HL-60/S4 treated with retinoic acid at 250 ng/mL for 4 days and 3 days (cell line): ENCODE results near the gene SMYD2.
"Not testable (repeated sequence)": the region's sequence is repeated elsewhere in the genome, so short reads cannot be mapped to it uniquely, and the experiment has no call there.

Experiments used
- in situ Hi-C: fragments of 300-500 bp; cut with MboI; formaldehyde crosslinking; loops from 2 replicates; pipeline ENCODE4 v1.7.0; 2022; ENCODE audit warnings: low sequenced_read_pairs

Gene SMYD2

DNA sequence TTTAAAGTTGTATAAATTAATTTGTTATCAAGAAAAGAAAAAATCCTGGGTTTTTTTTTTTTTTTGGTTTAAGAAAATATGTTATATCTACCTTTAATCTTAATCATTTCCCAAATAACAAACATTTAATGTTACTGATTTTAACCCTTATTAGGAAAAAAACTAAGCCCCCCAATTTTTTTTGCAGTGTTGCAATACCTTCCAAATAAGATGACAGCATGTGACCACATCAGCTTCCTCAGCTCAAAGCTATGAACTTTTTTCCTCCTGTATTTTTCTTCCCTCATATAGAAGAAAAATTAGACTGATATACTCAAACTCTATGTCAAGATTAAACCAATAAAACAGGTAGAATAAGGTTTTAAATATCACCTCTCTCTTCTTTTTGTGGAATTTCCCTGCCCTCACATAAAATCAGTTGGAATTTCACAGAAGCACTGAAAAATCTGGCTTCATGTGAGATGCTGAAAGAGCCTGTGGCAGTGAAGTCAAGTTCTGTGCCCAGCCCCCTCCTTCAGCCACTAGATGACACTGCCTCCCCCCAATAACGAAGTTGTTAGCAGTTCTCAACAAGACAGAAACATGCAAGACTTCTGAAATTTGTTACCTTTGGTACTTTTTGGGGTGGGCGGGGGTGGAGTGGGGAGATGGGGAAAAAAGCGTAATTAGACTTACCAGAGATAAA lies 9.6 kb upstream of the SMYD2 start:
- in situ Hi-C loops, result no loop called here

DNA sequence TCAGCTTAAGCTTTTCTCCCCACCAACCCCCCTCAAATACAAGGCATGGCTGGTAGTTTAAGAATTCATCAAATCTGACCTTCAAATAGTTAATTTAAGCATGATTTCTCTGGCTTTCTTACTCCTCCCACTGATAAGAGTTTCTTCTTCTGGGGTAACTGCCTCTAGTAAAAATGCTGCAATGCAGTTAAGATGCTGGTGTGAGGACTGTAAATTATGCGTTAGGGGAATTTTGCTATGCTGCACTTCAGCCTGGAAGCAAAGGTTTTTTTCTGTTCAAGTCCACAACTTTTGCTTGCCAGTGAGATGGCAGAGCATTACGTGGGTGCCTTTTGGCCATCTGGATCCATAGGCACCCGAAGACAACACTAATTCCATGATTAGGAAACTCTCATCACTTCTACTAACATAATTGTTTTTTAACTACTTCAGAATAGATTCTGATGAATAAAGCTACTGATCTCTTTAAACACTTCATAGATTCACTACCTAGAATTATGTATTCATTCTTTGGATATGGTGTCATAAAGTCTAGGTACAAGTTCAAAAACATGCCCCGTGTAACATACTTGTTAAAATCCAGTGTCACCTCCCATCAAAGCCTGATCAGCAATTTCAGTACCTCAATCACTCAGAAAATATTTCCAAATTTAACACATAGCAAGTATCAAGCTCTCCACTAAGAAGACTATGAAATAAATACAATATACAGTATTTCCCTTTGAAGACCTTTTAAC lies 8.8 kb upstream of the SMYD2 start:
- in situ Hi-C loops, result no loop called here

DNA sequence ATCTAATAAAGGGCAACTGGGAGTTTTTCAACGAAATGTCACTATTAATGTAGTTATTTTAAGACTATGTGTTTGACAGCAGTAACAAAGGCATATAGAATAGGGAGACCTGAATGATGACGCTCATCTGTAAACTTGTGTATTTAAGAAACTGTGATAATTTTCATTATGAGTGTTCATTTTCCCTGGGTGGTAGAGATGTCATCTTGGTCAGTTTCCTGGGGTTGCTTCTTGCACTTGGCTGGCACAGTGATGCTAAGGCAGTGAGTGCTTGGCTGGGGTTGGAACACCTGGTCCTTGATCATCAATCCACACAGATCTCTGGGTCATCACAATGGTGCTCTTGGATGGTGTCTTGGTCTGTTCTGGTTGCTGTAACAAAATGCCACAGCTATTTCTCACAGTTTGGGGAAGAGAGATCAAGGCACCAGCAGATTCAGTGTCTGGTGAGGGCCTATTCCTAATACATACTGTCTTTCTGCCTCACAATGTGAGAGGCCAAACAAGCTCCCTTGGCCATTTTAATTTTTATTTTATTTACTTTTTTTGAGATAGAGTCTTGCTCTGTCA lies 7.9 kb upstream of the SMYD2 start:
- in situ Hi-C loops, result no loop called here

DNA sequence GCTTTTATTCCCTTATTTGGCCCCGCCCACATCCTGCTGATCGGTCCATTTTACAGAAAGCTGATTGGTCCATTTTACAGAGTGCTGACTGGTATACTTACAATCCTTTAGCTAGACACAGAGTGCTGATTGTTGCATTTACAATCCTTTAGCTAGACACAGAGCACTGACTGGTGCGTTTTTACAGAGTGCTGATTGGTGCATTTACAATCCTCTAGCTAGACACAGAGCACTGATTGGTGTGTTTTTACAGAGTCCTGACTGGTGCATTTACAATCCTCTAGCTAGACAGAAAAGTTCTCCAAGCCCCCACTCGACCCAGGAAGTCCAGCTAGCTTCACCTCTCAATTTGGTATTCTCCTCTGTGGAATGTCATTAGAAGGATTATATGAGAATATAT lies 5.3 kb upstream of the SMYD2 start:
- in situ Hi-C loops, result not testable (repeated sequence)

DNA sequence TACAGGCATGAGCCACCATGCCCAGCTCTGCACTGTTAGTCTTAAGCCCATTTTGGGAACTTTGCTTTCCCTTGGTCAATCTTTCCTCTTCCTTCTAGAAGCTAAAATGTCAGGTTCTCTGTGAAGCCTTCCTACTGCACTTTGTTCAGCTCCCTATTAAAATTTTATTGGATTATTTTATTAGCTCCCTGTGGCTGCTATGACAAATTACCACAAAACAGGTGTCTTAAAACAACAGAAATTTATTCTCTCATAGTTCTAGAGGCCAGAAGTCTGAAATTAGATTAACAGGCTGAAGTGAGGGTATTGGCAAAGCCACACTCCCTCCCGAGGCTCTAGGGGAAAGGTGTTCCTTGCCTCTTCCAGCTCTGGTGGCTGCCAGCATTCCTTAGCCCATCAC lies 4.2 kb upstream of the SMYD2 start:
- in situ Hi-C loops, result no loop called here

DNA sequence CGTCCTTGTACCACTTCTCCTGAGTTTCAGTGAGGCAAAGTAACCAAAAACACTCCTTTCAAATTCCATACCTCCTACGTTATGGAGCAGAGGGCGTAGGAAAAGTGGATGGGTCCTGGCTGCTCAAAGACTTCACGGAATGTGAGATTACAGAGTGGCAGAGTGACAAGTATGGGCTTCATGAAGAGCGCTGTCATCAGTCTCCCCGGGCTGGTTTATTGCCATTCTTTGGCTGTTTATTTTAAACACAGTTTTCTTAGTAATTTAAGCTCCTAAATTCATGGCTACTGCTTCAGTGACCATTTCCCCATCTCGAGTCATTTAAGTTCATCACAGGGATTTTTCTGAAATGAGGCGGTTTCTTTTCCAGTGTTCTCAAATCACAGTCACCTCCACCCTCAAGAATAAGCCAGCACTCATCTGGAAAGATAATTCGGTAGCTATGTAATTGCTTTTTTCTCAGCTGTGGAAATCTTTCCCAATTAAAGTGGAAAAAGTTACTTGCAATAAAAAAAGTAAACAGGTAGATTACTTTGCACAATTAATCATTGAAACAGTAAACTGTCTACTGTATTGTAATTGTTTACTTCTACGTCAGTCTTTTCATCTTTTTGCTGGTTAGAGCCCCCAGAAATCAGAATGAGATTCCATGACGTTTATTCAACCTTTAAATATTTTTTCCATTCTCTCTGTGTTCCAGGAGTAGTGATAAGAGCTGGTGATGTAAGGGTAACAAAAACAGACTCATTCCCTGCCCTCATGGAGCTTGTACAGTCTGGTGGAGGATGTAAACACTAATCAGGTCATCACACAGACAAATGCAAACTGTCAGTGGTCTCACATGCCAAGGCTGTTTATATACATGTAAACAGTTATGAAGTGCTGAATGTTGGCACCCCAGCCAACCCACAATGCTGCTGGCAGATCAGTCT lies 3.0 kb upstream of the SMYD2 start:
- in situ Hi-C loops, result no loop called here

DNA sequence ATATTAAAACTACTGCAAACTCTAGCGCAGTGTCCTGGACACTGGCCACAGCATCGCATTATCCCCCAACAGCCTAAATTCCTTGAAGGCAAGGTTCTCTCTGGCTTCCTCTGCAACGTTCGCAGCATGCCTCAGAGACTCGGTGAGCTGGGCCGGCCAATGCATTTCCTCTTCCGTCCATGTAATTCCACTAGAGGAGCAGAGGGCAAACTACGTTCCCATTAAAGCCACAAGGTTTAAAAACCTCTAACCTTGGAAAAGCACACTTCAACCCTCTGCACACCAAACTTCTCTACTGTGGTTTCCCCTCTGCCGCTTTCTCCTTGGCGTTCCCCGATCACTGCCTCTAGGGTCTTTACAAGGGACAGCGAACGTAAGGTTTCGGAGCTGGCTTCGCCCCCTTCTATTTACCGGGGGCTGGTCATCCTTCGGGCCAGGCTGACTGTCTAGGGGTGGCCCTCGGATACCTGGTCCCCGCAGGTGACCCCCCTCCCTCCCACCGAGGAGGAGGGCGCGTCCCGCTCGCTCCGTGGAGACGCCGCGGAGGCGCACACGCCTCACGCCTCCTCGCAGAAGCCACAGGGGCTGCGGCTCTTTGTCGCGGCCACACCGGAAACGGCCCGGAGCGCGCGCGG lies 456 bp upstream of the SMYD2 start:
- in situ Hi-C loops, result no loop called here

DNA sequence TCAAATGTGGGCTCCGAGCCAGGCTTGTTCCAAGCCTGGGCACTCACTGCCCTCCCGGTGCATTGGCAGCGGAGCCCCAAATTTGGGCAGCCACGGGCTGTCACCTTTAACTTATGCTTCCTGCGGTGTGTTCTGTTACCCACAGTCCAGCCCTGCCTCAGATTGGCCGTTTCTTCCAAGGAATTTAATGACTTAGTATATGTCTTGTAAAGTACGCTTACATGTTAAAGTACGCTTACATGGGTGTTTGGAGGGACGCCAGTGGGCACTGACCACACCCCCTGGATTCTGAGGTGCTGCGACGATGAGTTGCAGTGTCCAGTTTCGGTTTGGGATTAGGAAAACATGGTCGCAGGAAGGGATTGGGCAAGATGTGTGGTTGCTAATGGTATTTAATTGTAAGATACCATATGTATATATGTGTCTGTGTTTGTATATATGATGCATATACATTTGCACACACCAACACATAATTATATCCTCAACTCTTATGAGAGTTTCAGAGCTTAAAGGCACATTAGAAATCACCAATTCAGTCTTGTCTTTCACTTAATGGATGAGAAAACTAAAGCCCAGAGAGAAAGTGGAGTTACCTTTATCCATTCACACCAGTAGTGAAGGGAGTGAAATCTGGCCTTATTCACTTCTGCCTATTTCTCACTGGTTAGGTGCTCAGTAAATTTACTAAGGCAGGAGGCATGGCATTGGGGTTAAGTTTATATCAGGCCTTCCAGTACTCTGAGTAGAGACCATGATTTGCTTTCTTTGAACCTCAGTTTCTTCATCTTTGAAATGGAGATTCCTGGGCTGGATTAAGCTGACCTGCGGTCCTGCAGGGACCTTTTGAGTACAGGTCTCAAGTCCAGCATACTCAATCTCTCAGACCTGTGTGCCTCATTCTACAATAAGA lies 1.0 kb downstream of the SMYD2 start:
- in situ Hi-C loops, result no loop called here

DNA sequence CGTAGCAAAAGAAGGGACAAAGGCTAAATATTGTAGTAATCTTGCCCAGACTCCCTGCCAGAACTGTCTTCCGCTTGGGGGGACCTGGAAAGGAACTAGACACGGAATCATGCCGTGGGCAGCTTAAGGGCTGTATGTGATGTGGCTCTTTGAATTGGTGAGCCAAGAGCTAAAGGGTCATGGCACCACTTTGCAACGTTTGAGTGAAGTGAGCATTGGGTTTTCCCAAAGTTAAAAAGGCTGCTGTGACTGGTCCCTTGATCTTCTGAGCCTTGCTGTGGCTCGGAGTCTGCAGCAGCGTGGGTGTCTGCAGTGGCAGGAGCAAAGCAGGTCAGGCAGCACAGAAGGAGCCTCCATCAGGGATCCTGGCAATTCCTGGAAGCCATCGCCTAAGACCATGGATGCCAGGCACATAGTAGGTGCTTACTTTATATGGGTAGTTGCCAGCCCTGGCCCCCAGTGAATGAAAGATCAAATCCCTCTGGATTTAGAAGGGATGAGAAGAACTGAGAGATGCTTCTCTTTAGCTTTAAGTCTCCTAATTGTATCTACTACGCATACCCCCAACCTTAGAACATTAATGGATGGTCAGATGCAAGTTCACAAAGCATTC lies 1.8 kb downstream of the SMYD2 start:
- in situ Hi-C loops, result no loop called here

DNA sequence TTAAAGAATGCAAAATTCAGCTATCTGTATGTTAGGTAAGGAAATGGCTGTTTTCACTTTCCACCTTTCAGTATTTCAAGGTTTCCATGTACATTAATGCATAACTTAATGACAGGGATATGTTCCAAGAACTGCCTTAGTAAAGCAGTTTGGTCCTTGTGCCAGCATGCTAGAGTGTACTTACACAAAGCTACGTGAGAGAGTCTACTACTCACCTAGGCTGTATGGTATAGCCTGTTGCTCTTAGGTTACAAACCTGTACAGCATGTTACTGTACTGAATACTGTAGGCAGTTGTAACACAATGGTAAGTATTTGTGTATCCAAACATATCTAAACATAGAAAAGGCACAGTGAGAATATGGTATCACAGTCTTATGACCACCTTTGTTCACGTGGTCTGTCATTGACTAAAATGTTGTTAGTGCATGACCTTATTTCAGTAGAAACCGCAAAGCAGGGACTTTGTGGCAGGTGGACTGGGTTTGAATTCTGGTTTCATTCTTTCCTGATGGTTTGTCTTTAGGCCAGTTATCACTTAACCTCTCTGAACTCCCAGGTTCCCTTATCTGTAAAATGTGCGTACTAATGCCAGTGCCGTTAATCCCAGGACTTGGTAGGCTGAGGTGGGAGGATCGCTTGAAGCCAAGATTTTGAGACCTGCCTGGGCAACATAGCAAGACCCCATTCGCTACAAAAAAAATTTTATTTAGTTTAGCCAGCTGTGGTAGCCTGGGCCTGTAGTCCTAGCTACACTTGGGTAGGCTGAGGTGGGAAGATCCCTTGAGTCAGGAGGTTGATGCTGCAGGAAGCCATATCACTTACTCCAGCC lies 4.9 kb downstream of the SMYD2 start:
- in situ Hi-C loops, result no loop called here

DNA sequence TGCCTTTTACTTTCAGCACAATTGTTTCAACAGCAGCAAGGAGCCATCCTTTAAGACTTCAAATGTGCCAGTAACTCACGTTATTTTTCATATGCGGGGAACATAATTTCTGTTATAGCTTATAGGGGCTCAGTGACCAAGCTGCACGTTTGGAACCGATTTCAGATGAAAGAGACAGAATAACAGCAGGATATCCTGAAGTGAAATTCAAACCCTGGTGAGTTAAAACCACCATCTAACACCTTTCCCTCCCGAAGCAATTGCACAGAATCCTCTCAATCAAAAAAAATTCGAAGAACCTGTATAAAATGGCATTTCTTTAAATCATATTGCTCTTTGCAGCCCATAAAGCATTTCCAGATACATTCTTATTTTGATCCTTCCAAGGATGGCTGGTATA lies 6.9 kb downstream of the SMYD2 start:
- in situ Hi-C loops, result no loop called here

DNA sequence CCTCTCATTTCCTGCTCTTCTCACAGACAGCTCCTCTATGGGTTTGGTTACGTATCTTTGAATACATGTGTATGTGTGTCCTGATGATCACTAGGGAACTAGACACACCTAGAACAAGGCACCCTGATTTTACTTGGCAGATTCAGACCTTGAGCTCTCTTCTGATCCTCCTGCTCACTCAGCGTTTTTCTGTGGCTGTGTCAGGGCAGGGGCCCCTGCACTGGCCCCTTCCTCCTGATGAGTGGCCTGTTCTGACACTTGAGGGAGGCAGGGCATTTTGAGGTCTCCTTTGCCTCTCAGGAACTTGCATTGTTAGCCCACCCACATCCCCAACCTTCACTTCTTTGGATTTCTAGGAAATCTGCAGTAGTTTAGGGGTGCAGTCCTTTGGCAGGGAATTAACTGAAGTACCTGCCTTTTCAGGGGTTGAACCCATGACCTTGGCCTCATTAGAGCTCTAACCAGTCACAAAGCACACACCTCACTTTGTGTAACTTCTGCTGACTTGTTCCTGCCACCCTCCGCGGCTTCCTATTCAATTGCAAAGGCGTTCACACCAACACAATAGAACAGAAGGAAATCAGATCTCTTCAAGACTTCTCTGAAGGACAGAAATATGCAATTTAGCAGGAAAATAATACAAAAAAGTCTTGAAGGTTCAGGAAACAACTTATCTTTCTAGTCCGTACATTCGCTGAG lies 8.8 kb downstream of the SMYD2 start:
- in situ Hi-C loops, result no loop called here

DNA sequence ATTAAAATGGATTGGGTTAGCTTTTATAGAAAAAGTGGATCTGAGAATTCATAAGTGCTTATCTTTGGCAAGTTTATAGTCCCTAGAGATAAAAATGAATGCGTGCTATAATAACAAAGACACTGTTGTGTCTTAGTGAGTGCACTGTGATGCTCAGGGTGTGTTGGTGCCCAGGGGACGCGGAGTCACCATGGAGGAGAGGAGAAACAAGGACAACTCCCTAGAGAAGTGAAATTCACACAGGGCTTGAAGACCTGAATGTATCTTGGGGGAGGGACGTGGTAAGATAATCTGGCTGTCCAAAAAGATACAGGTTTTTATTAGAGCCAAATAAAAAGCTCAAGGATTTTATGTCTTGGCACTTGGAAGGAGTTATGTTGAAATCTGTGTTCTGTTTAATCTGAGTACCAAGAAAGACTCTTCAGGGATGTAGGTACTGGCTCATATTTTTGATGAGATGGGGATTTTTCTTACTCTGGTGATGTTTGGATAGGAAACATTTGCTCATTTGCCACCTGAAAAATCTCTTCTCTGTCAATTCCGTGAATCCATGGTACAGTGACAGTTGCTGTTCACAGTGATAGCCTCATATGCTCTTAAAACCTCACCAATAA lies 9.6 kb downstream of the SMYD2 start:
- in situ Hi-C loops, result no loop called here

DNA sequence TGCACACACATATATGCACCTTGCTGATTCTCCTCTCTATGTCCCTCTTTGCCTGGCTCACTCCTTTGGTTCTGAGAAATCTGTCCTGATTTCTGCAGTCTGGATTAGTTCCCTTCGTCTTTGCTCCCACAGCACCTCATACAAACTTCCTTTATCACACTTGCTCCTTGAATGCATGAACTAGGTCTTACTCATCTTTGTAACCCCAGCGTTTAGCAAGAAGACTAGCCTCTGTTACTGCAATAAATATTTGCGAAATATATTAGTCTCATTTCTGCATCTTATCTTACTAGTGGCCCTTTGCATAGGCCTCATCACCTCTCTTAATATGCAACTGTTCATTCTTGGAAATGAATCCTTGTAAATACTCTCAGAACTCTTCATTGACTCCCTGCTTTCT lies 11.4 kb downstream of the SMYD2 start:
- in situ Hi-C loops, result no loop called here

DNA sequence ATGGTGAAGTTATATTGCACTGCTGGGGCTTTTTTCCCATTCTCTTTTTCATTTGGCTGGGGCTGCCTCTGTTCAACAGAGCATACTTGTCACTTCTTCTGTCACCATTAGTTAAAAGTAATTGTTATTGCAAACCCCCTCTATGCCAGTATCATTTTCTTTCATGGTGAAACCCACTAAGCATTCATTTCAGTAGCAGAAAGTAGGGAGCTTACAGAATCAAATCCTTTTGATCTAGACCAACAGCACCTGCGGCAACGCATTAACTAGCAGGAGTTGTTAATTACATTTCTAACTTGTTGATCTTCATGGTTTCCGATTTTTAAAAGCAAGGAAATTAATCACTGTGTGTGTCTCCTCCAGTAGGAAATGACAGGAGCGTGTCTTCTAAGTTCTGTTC lies 15.0 kb downstream of the SMYD2 start:
- in situ Hi-C loops, result no loop called here

DNA sequence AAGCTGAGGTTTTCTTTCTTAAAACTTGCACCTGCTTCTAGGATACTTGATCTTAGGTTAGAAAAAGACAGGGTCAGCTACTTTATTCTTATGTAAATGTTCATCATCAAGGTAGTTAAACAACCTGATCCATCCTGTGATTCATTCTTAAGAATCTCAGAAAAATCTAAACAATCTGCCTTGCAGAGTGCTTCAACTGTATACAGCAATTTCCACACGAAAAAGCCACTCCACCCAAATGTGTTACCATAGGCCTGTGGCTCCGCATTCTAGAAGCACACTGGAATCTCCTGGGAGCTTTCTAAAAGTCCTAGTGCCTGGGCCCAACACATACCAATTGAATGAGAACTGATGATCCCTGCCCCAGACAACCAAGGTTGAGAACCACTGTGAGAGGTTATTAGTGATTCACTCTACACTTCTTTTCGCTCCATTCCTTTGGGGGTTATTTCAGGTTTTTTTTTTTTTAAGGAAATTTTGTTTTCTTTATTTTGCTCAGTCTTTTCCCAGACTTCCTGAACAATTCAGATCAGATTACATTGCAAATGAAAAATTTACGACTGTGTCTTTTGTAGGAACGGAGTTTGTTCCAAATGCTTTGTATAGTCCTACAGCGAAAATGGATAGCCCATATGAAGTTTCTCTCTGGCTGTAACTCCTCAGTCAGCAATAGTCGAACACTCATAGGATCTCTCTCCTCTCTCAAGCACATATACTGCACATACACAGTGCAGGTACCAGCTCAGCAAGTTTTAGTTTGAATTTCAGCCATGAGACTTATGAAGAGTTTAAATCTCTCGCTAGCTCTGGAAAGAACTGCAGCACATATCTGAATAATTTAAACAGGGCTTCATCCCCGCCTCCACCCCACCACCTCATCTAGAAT lies 16.1 kb downstream of the SMYD2 start:
- in situ Hi-C loops, result no loop called here
